Nephron progenitor cell (in vitro differentiated cells): Measurements from ENCODE around the gene WDR89.
"Not testable (repeated sequence)": the region's sequence is repeated elsewhere in the genome, so short reads cannot be mapped to it uniquely, and the experiment has no call there.

Experiments used
- DNase-seq: peaks from one replicate; pipeline ENCODE4 v3.0.0; 2021
- H3K27ac Mint-ChIP-seq: 2 replicates; pipeline ENCODE4 v1.8.0; 2021; ENCODE audit warnings: mild to moderate bottlenecking, moderate library complexity, mixed read lengths
- H3K27me3 Mint-ChIP-seq: 2 replicates; pipeline ENCODE4 v1.8.0; 2021; ENCODE audit warnings: mild to moderate bottlenecking, low read depth, mixed read lengths; ENCODE audit not compliant: poor library complexity
- H3K36me3 Mint-ChIP-seq: 2 replicates; pipeline ENCODE4 v1.8.0; 2021; ENCODE audit warnings: low read depth, mixed read lengths
- H3K4me1 Mint-ChIP-seq: 2 replicates; pipeline ENCODE4 v1.8.0; 2021; ENCODE audit warnings: mixed read lengths
- H3K4me3 Mint-ChIP-seq: 2 replicates; pipeline ENCODE4 v1.8.0; 2021; ENCODE audit warnings: mild to moderate bottlenecking, moderate library complexity, mixed read lengths
- H3K9me3 Mint-ChIP-seq: 2 replicates; pipeline ENCODE4 v1.8.0; 2021; ENCODE audit warnings: mild to moderate bottlenecking, moderate library complexity, mixed read lengths
- TF ChIP-seq, protein P1 (sequence below): fragments of 200-600 bp; sonication (generic); IDR thresholded peaks from 2 replicates; pipeline ENCODE4 v1.5.0; 2021; ENCODE audit warnings: antibody characterized with exemption

Gene WDR89

DNA sequence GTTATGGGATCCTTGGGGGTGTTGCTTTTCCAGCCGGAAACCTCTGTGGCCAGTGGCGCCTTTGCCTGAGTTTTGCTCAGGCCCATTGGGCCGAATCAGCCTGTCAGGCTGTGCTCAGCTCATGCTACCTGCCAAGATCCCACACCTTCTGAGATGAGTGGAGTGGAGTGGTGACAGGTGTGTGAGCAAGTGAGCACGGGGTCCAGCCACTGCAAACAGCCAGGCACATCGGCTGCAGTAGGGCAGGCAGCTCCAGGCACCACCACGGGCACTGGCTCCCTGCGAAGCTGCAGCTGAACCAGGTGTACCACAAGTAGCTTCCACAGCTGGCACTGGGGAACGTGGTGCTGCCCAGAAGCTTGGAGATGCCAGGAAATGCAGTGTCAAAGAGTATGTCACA is 21.1 kb upstream of the WDR89 start:
- no peak for DNase-seq
- H3K27me3 Mint-ChIP-seq, result peaks cover 2% of the 10 kb centered on the region
- H3K4me3 Mint-ChIP-seq, result no peak overlapping the region
- no peaks in the 10 kb centered on the region for H3K4me1 Mint-ChIP-seq
- H3K9me3 Mint-ChIP-seq, result no peaks in the 10 kb centered on the region
- peaks cover 5% of the 10 kb centered on the region for H3K36me3 Mint-ChIP-seq
- H3K27ac Mint-ChIP-seq, result no peak overlapping the region
- TF ChIP-seq, protein P1, sequence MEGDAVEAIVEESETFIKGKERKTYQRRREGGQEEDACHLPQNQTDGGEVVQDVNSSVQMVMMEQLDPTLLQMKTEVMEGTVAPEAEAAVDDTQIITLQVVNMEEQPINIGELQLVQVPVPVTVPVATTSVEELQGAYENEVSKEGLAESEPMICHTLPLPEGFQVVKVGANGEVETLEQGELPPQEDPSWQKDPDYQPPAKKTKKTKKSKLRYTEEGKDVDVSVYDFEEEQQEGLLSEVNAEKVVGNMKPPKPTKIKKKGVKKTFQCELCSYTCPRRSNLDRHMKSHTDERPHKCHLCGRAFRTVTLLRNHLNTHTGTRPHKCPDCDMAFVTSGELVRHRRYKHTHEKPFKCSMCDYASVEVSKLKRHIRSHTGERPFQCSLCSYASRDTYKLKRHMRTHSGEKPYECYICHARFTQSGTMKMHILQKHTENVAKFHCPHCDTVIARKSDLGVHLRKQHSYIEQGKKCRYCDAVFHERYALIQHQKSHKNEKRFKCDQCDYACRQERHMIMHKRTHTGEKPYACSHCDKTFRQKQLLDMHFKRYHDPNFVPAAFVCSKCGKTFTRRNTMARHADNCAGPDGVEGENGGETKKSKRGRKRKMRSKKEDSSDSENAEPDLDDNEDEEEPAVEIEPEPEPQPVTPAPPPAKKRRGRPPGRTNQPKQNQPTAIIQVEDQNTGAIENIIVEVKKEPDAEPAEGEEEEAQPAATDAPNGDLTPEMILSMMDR, result no peak

DNA sequence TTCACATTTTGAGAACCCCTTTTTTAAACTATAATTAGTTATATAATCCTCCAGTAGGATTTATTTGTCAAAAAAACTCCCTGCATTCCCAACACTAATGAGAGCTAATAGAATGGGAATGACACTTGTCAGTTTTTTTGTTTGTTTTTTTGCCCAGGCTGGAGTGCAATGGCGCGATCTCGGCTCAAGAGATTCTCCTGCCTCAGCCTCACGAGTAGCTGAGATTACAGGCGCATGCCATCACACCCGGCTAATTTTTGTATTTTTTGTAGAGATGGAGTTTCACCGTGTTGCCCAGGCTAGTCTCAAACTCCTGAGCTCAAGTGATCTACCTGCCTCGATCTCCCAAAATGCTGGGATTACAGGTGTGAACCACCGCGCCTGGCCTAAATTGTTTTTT is 20.2 kb upstream of the WDR89 start:
- not testable (repeated sequence) for H3K27ac Mint-ChIP-seq, H3K4me3 Mint-ChIP-seq, H3K36me3 Mint-ChIP-seq, H3K9me3 Mint-ChIP-seq, H3K27me3 Mint-ChIP-seq, DNase-seq, H3K4me1 Mint-ChIP-seq

DNA sequence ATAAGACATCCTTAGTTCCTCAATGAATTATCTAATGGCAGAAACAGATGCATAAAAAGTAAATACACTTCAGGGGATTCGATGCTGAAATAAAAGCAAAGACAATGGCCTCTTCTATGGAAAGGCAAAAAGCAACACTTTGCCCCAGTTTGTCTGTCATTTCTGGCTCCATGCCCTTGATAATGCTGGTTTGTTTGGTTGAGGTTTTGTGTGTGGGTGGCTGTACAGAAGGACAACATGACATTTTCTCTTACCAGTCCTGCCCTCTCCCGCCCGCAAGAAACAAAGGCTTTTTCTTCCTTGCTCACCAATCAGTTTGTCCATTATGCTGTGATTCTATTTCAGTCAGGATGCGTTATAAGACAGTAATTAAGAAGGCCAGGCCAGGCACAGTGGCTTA is 18.1 kb upstream of the WDR89 start:
- H3K4me1 Mint-ChIP-seq, result no peaks in the 10 kb centered on the region
- H3K36me3 Mint-ChIP-seq, result peaks cover 5% of the 10 kb centered on the region
- no peak for DNase-seq
- no peak overlapping the region for H3K27ac Mint-ChIP-seq
- H3K4me3 Mint-ChIP-seq, result no peak overlapping the region
- peaks cover 2% of the 10 kb centered on the region for H3K27me3 Mint-ChIP-seq
- TF ChIP-seq, protein P1, result no peak
- no peaks in the 10 kb centered on the region for H3K9me3 Mint-ChIP-seq

DNA sequence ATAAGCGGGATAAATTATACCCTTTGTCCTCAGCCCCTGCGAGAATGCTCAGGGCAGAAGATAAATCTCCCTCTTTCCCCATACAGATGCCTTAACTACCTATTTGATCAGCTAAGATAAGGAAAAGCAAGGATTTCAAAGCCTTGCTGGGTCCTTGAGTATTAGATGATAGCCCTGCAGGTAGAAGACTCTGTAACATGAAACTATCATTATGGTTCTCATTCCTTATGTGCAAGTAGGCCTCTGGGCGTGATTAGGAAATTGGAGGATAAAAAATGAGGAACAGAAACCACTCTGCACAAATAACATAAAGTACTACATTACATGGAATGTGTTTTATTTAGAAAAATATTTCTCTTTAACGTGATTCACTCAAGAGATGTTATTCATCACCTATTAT is 14.5 kb upstream of the WDR89 start:
- TF ChIP-seq, protein P1, result no peak
- H3K36me3 Mint-ChIP-seq, result peaks cover 9% of the 10 kb centered on the region
- no peak overlapping the region for H3K4me3 Mint-ChIP-seq
- no peak overlapping the region for H3K27ac Mint-ChIP-seq
- no peak for DNase-seq
- H3K27me3 Mint-ChIP-seq, result peaks cover 2% of the 10 kb centered on the region
- H3K9me3 Mint-ChIP-seq, result no peaks in the 10 kb centered on the region
- H3K4me1 Mint-ChIP-seq, result no peaks in the 10 kb centered on the region

DNA sequence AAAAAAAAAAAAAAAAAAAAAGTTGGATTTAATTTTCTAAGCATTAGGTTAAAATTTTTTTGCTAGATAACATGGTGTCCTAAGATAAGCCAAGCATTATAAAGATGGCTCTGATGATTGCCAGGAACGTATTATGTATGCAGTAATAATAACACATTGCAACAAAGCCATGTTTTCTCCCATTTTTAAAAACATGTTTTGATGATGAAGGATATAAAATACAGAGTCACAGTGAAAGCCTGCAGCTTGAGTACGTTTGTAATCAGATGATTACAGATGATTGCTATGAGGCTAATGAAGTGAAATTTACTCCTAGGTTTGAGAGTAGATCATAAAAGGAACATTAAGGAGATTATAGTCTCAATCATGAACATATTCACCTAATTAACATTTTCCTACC is 13.3 kb upstream of the WDR89 start:
- H3K9me3 Mint-ChIP-seq, result no peaks in the 10 kb centered on the region
- peaks cover 9% of the 10 kb centered on the region for H3K36me3 Mint-ChIP-seq
- DNase-seq, result no peak
- no peaks in the 10 kb centered on the region for H3K27me3 Mint-ChIP-seq
- H3K27ac Mint-ChIP-seq, result no peak overlapping the region
- TF ChIP-seq, protein P1, result no peak
- no peaks in the 10 kb centered on the region for H3K4me1 Mint-ChIP-seq
- H3K4me3 Mint-ChIP-seq, result no peak overlapping the region

DNA sequence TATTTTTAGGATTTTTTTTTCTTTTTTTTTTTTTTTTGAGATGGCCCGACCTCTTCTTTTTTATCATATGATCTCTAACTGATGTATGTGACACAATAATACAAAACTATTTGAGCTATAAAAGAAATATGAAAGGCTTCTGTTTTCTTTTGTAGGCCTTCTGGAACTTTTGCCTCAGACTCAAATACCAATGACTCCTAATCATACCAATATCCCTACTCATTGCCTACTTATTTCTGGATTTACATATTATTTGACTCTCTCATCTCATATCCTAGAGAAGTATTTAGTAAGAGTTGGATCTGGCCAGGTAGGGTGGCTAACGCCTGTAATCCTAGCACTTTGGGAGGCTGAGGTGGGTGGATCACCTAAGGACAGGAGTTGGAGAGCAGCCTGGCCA is 12.7 kb upstream of the WDR89 start:
- no peaks in the 10 kb centered on the region for H3K9me3 Mint-ChIP-seq
- H3K4me3 Mint-ChIP-seq, result no peak overlapping the region
- no peak overlapping the region for H3K27ac Mint-ChIP-seq
- no peak for DNase-seq
- no peaks in the 10 kb centered on the region for H3K4me1 Mint-ChIP-seq
- TF ChIP-seq, protein P1, result no peak
- H3K36me3 Mint-ChIP-seq, result peaks cover 6% of the 10 kb centered on the region
- H3K27me3 Mint-ChIP-seq, result no peaks in the 10 kb centered on the region
